ENCODE measurements around the gene FILIP1.

GRCh38 chr6:75246386-75246785 is 247.2 kb downstream of the FILIP1 start:
- no peak for TF ChIP-seq CTCF (IDR thresholded peaks at IDR 0.05)
- TF ChIP-seq EP300 (IDR thresholded peaks at IDR 0.05; ENCODE audit: low read depth): no peak
- TF ChIP-seq POLR2A (IDR thresholded peaks at IDR 0.05): no peak
- no peak for TF ChIP-seq POLR2AphosphoS5 (IDR thresholded peaks at IDR 0.05)
